Muscle layer of duodenum (tissue), 2 donors: ENCODE data around the gene UTP11.
A peak's percentile ranks its signal among the peaks of the same experiment; 100 is the strongest.
"Not testable (repeated sequence)": the region's sequence is repeated elsewhere in the genome, so short reads cannot be mapped to it uniquely, and the experiment has no call there.

ENCODE experiments used
- H3K27ac ChIP-seq: one replicate; pipeline ENCODE4 v1.7.0; 2013; ENCODE audit warnings: mild to moderate bottlenecking, low read length
- H3K27me3 ChIP-seq: one replicate; pipeline ENCODE4 v1.7.0; 2013; ENCODE audit warnings: low read depth, mild to moderate bottlenecking, control low read depth, low read length
- H3K36me3 ChIP-seq, 2 donors: one replicate each; pipeline ENCODE4 v1.7.0; 2013; ENCODE audit warnings: low read length in 2 of 2, control low read depth in 1 of 2, mild to moderate bottlenecking in 1 of 2; ENCODE audit not compliant: insufficient read depth in 2 of 2, control insufficient read depth in 1 of 2
- H3K4me1 ChIP-seq, 2 donors: one replicate each; pipeline ENCODE4 v1.7.0; 2013; ENCODE audit warnings: low read length in 2 of 2, mild to moderate bottlenecking in 2 of 2, control low read depth in 1 of 2, moderate library complexity in 1 of 2; ENCODE audit not compliant: insufficient read depth in 2 of 2, control insufficient read depth in 1 of 2
- H3K4me3 ChIP-seq, 2 donors: one replicate each; pipeline ENCODE4 v1.7.0; 2013; ENCODE audit warnings: low read length in 2 of 2, low read depth in 1 of 2, mild to moderate bottlenecking in 1 of 2
- H3K9me3 ChIP-seq, 2 donors: one replicate each; pipeline ENCODE4 v1.7.0; 2013; ENCODE audit warnings: low read length in 2 of 2, control low read depth in 1 of 2, mild to moderate bottlenecking in 1 of 2; ENCODE audit not compliant: control insufficient read depth in 1 of 2
- donor health status: healthy.

UTP11 gene, protein sequence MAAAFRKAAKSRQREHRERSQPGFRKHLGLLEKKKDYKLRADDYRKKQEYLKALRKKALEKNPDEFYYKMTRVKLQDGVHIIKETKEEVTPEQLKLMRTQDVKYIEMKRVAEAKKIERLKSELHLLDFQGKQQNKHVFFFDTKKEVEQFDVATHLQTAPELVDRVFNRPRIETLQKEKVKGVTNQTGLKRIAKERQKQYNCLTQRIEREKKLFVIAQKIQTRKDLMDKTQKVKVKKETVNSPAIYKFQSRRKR

DNA sequence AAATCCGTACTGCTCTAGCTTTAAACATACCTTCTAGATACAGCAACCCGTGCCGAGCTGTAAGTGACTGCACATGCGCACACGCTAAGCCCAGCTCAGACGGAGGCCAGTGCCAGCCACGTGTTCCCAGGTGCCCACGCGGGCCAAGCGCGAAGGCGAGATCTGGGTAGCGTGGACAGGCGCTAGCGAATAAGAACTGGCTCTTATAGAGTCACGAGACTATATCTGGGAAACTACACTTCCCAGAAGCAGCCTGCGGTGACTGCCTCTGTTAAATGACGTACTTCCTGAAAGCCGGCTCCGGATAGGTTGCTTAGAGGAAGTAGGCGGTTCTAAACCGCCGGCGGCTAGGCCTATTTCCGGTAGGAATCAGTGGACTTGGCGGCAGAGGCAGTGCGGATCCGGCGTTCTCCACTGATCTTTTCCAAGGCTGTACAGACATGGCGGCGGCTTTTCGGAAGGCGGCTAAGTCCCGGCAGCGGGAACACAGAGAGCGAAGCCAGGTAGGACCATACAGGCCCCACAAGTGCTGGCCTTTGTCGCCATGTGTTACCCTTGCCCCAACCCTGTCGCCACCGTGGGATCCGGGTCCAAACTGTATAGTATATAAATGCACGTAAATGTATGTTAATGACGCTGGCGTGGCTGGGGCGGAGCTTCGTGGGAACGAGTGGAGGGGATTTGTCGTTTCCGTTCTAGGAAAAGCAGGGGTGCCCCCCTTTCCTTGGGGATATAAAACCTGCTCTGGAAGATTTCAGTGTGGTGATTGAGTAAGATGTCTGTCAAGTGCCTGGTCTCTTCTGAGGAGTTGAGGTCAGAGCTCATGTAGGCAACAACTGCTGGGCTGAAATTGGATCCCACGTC lies at the start of gene UTP11:
Gene UTP11, plus strand, starts transcription at position 372 of the 864 bp plus-strand sequence. Its CDS starts 69 bp downstream, at position 441.
- Histone ChIP-seq H3K4me3 (peak within 1 kb of the TSS; percentile 77 to 94), H3K27me3 (no peaks in the 10 kb centered on the region), H3K27ac (peak within 1 kb of the TSS; percentile 97), H3K36me3 (peaks cover 7 to 10% of the 10 kb centered on the region in 2 donors), H3K9me3 (no peaks in the 10 kb centered on the region), H3K4me1 (peaks cover 9 to 43% of the 10 kb centered on the region in 2 donors)

DNA sequence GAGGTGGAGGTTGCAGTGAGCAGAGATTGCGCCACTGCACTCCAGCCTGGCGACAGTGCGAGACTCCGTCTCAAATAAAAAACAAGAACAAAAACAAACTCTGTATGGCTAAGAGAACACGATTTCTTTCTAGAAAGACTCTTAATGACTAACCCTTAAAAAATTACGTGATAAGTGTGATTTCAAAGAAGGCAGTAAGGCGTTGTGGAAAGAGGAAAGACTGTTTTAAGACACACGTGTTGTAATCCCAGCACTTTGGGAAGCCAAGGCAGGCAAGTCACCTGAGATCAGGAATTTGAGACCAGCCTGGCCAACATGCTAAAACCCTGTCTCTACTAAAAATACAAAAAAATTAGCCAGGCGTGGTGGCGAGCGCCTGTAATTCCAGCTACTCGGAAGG lies 48.4 kb upstream of the UTP11 start:
- H3K36me3 ChIP-seq, result peaks cover 31 to 55% of the 10 kb centered on the region in 2 donors
- not testable (repeated sequence) for H3K27me3 ChIP-seq, H3K4me1 ChIP-seq, H3K9me3 ChIP-seq, H3K4me3 ChIP-seq, H3K27ac ChIP-seq

DNA sequence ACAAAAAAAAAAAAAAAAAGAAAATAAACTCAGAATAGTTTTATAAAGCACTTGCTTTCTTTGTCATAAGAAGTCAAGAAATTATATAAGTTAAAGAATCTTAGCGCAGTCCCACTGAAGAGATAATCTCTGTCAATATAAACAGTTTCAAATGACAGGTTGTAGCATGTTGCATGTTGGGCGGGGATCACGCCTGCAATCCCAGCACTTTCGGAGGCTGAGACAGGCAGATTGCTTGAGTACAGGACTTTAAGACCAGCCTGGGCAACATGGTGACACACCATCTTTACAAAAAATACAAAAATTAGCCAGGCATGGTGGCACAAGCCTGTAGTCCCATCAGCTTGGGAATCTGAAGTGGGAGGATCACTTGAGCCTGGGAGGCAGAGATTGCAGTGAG lies 47.2 kb upstream of the UTP11 start:
- H3K4me1 ChIP-seq, result no peaks in the 10 kb centered on the region
- H3K27ac ChIP-seq, result no peak overlapping the region
- no peaks in the 10 kb centered on the region for H3K27me3 ChIP-seq
- H3K4me3 ChIP-seq, result no peak overlapping the region
- peaks cover 34 to 53% of the 10 kb centered on the region in 2 donors for H3K36me3 ChIP-seq
- H3K9me3 ChIP-seq, result no peaks in the 10 kb centered on the region

DNA sequence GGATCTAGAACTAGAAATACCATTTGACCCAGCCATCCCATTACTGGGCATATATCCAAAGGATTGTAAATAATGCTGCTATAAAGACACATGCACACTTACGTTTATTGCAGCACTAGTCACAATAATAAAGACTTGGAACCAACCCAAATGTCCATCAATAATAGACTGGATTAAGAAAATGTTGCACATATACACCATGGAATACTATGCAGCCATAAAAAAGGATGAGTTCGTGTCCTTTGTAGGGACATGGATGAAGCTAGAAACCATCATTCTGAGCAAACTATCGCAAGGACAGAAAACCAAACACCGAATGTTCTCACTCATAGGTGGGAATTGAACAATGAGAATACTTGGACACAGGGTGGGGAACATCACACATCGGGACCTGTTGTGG lies 38.9 kb upstream of the UTP11 start:
- H3K27ac ChIP-seq, H3K9me3 ChIP-seq, H3K4me3 ChIP-seq, H3K27me3 ChIP-seq, H3K4me1 ChIP-seq: not testable (repeated sequence)
- peaks cover 33 to 51% of the 10 kb centered on the region in 2 donors for H3K36me3 ChIP-seq

DNA sequence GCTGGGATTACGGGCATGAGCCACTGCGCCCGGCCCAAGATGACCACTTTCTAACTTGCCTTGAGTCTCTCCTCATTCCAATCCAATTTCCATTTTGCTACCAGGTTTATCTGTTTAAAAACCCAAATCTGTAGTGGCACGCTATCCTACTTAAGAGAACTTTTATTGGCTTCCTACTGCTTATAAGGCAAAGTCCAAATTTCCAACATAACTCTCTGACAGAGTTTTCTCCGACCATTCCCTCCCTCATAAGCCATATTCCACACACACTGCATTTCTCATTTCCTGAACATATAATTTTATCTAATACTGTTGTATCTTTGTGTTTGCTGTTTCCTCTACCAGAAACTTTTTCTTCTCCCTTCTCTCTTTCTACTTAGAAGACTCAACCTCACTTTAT lies 38.0 kb upstream of the UTP11 start:
- peaks cover 33 to 51% of the 10 kb centered on the region in 2 donors for H3K36me3 ChIP-seq
- no peak overlapping the region for H3K27ac ChIP-seq
- H3K9me3 ChIP-seq, result no peaks in the 10 kb centered on the region
- no peak overlapping the region for H3K4me3 ChIP-seq
- no peaks in the 10 kb centered on the region for H3K27me3 ChIP-seq
- H3K4me1 ChIP-seq, result no peaks in the 10 kb centered on the region

DNA sequence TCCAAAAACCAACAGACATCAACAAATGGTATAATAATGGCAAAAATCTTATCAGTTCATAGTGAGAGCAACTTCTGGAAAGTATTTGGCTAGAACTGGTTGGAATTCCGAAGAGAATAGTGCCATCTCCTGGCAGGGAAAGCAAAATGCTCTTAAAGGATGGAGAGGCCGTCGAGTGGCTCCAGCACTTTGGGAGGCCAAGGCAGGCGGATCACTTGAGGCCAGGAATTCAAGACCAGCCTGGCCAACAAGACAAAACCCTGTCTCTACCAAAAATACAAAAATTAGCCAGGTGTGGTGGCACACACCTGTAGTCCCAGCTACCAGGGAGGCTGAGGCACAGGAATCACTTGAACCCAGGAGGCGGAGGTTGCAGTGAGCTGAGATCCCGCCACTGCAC lies 37.5 kb upstream of the UTP11 start:
- not testable (repeated sequence) for H3K4me1 ChIP-seq, H3K27ac ChIP-seq
- peaks cover 34 to 53% of the 10 kb centered on the region in 2 donors for H3K36me3 ChIP-seq

DNA sequence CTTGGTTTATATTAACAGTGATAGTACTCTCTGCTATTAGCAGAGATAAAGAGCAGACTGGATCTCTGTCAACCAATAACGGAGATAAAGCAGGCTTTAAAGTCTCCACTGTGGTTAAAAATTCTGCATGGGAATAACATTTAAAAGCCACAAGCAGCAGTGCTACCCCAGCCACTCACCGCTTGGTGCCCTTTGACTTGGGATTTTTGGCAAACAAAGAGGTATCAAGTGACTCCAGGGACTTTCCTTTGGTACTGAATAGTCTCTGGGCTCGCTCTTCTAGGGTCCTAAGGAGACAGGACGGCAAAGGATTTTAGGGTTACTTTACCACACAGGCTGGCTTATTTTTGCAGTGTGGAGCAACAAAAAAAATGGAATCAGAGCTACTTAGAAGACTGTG lies 34.0 kb upstream of the UTP11 start:
- H3K4me3 ChIP-seq, result no peak overlapping the region
- no peaks in the 10 kb centered on the region for H3K27me3 ChIP-seq
- no peak overlapping the region for H3K27ac ChIP-seq
- no peaks in the 10 kb centered on the region for H3K4me1 ChIP-seq
- no peaks in the 10 kb centered on the region for H3K9me3 ChIP-seq
- peaks cover 51 to 81% of the 10 kb centered on the region in 2 donors for H3K36me3 ChIP-seq

More for the DNA sequence above, 37.5 kb upstream of the UTP11 start:
- H3K4me3 ChIP-seq, H3K27me3 ChIP-seq, H3K9me3 ChIP-seq: not testable (repeated sequence)

DNA sequence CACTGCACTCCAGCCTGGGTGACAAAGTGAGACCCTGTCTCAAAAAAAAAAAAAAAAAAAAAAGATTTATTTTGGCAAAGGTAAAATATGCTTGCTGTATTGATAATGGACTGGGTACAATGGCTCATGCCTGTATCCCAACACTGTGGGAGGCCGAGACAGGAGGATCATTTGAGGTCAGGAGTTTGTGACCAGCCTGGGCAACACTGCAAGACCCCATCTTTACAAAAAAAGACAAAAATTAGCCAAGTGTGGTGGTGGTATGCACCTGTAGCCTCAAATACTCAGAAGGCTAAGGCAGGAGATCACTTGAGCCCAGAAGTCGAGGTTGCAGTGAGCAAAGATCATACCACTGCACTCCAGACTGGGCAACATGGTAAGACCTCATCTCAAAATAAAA lies 29.0 kb upstream of the UTP11 start:
- peaks cover 0 to 11% of the 10 kb centered on the region in 2 donors for H3K4me1 ChIP-seq
- H3K36me3 ChIP-seq, result peaks cover 62 to 84% of the 10 kb centered on the region in 2 donors
- H3K9me3 ChIP-seq, result no peaks in the 10 kb centered on the region
- H3K4me3 ChIP-seq, result no peak overlapping the region
- no peaks in the 10 kb centered on the region for H3K27me3 ChIP-seq
- no peak overlapping the region for H3K27ac ChIP-seq

DNA sequence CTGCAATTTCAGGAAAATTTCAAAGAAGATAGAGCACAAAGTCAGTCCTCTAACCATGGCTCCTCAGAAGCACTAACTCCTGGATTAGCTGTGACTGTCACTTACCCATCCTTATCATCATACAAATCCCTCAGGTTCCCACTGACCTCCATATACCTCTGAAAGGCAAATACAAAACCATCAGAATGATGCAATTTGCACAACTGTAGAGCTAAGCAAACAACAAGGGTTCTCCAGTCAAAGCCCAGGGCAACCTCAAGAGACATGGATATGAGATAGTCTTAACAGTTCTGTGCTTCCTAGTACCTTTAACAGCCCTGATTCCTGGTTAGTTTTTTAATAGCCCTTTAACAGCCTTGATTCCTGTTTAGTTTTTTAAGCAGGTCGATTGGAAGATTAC lies 24.9 kb upstream of the UTP11 start:
- peaks cover 31 to 45% of the 10 kb centered on the region in 2 donors for H3K36me3 ChIP-seq

DNA sequence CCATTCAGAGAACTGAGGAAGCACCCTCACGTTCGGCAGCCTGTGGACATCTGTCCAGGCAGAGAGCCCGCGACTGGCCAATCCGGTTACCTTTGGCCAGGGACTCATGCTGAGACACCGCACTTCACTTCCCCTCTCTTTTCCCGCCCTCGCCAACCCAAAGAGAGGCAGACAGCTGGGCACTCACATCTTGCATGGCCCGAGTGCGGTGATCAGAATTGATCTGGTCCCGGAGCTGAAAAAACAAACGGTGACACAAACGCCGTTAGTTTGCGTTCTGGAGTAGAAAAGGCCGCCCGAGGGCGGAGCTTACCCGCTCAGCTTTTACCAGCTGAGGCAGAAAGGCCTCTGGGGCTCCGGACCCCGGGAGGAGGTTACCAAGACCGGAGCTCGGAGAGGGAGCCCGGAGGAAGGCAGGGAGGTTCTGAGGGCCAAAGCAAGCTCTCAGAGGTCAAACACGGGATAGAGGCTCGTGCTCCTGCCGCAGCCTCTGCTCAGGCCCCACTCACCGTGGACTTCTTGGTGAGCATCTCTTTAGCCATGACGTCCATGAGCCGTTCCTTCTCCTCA lies 23.1 kb upstream of the UTP11 start:
- H3K27me3 ChIP-seq, result no peaks in the 10 kb centered on the region
- H3K4me3 ChIP-seq, result peak overlapping the region; percentile 87 to 93
- peaks cover 21 to 32% of the 10 kb centered on the region in 2 donors for H3K36me3 ChIP-seq

More for the DNA sequence above, 24.9 kb upstream of the UTP11 start:
- Histone ChIP-seq H3K27me3 (no peaks in the 10 kb centered on the region), H3K4me3 (no peak overlapping the region), H3K4me1 (peaks cover 0 to 20% of the 10 kb centered on the region in 2 donors), H3K27ac (no peak overlapping the region), H3K9me3 (no peaks in the 10 kb centered on the region)

DNA sequence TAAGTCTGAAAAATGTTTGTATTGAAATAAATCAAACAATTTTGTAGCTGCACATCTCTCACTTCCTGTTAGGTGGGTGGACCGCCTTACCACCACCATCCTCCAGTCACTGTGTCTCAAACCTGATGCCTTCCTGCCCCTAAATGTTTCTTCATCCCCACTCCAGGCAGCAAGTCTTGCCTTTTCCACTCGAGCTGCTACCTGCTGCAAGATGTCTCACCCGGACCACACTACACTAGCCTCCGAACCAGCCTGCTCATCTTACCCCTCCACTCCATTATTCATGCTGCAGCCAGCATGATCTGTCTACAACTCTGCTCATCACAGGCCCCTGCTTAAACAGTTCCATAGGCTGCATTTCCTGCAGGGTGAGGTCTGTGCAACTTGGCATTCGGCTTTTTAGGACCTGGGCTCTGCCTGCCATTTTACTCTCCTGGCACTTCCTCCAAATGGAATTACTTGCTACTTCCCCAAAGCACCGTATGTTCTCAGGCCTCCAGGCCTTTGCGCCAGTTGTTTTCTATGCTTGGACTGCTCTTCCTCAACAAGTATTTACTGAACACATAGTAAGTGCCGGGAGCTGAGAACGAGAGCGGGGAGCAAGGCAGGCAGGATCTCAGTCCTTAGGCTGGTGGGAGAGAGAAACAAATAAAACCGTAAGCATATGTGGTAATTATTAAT lies 17.5 kb upstream of the UTP11 start:
- no peaks in the 10 kb centered on the region for H3K27me3 ChIP-seq
- peaks cover 18 to 43% of the 10 kb centered on the region in 2 donors for H3K4me1 ChIP-seq

More for the DNA sequence above, 23.1 kb upstream of the UTP11 start:
- Histone ChIP-seq H3K4me1 (peaks cover 0 to 20% of the 10 kb centered on the region in 2 donors), H3K9me3 (no peaks in the 10 kb centered on the region), H3K27ac (peak overlapping the region; percentile 80)

More for the DNA sequence above, 17.5 kb upstream of the UTP11 start:
- Histone ChIP-seq H3K9me3 (no peaks in the 10 kb centered on the region), H3K27ac (peak overlapping the region; percentile 83), H3K4me3 (peak overlapping the region in 1 of 2 donors; percentile 38), H3K36me3 (peaks cover 16 to 21% of the 10 kb centered on the region in 2 donors)
